Neural progenitor cell (in vitro differentiated cells): ENCODE results near the gene MZB1.

Experiments
- EZH2phosphoT487 ChIP-seq: fragments of 200-600 bp; sonication (generic); IDR thresholded peaks from 2 replicates; pipeline ENCODE4 v1.6.1; 2017; ENCODE audit warnings: antibody characterized with exemption
- TF ChIP-seq, protein P1 (sequence below): fragments of 200-600 bp; sonication (generic); IDR thresholded peaks from 2 replicates; pipeline ENCODE4 v1.5.1; 2017; ENCODE audit warnings: antibody characterized with exemption, mild to moderate bottlenecking

DNA sequence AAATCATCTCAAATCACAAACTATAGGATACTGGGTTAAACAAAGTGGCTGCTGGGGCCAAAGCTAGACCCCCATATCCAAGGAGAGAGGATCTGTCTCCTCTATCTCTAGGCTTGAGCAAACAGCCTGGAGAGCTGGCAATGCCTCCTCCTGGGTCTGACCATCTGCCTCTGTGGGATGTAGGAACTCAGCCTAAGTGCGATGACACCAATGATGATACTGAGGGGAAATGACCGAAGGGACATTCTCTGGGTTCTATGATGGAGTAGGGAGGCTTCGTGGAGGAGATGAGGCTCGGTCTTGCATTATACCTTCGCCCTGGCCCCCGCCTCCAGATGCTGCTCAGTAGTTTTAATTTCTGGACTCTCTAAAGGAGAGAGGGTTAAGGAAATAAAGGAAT, 23.4 kb upstream of the MZB1 start:
- TF ChIP-seq, protein P1, sequence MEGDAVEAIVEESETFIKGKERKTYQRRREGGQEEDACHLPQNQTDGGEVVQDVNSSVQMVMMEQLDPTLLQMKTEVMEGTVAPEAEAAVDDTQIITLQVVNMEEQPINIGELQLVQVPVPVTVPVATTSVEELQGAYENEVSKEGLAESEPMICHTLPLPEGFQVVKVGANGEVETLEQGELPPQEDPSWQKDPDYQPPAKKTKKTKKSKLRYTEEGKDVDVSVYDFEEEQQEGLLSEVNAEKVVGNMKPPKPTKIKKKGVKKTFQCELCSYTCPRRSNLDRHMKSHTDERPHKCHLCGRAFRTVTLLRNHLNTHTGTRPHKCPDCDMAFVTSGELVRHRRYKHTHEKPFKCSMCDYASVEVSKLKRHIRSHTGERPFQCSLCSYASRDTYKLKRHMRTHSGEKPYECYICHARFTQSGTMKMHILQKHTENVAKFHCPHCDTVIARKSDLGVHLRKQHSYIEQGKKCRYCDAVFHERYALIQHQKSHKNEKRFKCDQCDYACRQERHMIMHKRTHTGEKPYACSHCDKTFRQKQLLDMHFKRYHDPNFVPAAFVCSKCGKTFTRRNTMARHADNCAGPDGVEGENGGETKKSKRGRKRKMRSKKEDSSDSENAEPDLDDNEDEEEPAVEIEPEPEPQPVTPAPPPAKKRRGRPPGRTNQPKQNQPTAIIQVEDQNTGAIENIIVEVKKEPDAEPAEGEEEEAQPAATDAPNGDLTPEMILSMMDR: no peak
- TF ChIP-seq EZH2phosphoT487: no peak
